Kidney glomerular epithelial cell (primary cell): Measurements from ENCODE around the gene MGAT4A.

Source experiments
- DNase-seq: peaks from one replicate; lab custom pipeline; 2025; lab: John Stamatoyannopoulos, UW

Gene MGAT4A

GRCh38 chr2:98573426-98573825 lies 157.5 kb downstream of the MGAT4A start:
- no peak for DNase-seq

GRCh38 chr2:98572676-98573075 lies 158.3 kb downstream of the MGAT4A start:
- DNase-seq, result no peak

- no peak for DNase-seq
Observed at GRCh38 chr2:98572211-98572610, 158.7 kb downstream of the MGAT4A start.

- DNase-seq, result no peak
Observed at GRCh38 chr2:98571796-98572195, 159.1 kb downstream of the MGAT4A start.

GRCh38 chr2:98571121-98571701 lies 159.7 kb downstream of the MGAT4A start:
- no peak for DNase-seq

GRCh38 chr2:98570356-98570755 lies 160.6 kb downstream of the MGAT4A start:
- no peak for DNase-seq

- DNase-seq, result no peak
Observed at GRCh38 chr2:98569915-98570314, 161.0 kb downstream of the MGAT4A start.

- no peak for DNase-seq
Observed at GRCh38 chr2:98569197-98569793, 161.6 kb downstream of the MGAT4A start.
